Ovary (tissue), 9 donors: Measurements from ENCODE around the gene S100A2. TPM values are rescaled to one million over a fixed set of nuclear protein-coding genes. Genes with fewer than 3 reads are reported as not detected.
"Not testable (repeated sequence)": the region's sequence is repeated elsewhere in the genome, so short reads cannot be mapped to it uniquely, and the experiment has no call there.

Source experiments
- DNase-seq, 5 donors: peaks; one replicate each; pipeline ENCODE4 v3.0.0-alpha.2; 2019 to 2020
- H3K27ac ChIP-seq, 2 donors: fragments of 200-600 bp; one replicate each; pipeline versions ENCODE4 v1.5.1 to v1.8.0; 2019 to 2022
- H3K27me3 ChIP-seq: fragments of 200-600 bp; one replicate; pipeline ENCODE4 v1.8.0; 2022
- H3K36me3 ChIP-seq: fragments of 200-600 bp; sonication (generic); one replicate; pipeline ENCODE4 v1.5.1; 2019
- H3K4me1 ChIP-seq: one replicate; pipeline ENCODE4 v1.8.1; 2013; ENCODE audit warnings: mild to moderate bottlenecking, moderate library complexity; ENCODE audit not compliant: insufficient read depth
- H3K4me3 ChIP-seq: fragments of 200-600 bp; sonication (generic); one replicate; pipeline ENCODE4 v1.5.1; 2017
- H3K9me3 ChIP-seq, 2 donors: fragments of 200-600 bp in 1 of 2; sonication (generic) in 1 of 2; one replicate each; pipeline versions ENCODE4 v1.5.1 to v1.8.1; 2013 to 2019; ENCODE audit warnings: mild to moderate bottlenecking in 1 of 2, moderate library complexity in 1 of 2
- CTCF ChIP-seq, 3 donors: fragments of 450-650 bp in 2 of 3; fragments of 200-600 bp in 1 of 3; IDR thresholded peaks; one replicate each; pipeline versions ENCODE4 v1.5.1 to v1.8.0; 2016 to 2022; ENCODE audit warnings: antibody characterized with exemption in 3 of 3, mild to moderate bottlenecking in 1 of 3
- EP300 ChIP-seq: sonication (generic); formaldehyde crosslinking; IDR thresholded peaks from one replicate; pipeline ENCODE4 v1.6.1; 2017; ENCODE audit warnings: antibody characterized with exemption
- POLR2A ChIP-seq: fragments of 450-650 bp; IDR thresholded peaks from one replicate; pipeline ENCODE4 v1.6.1; 2017; ENCODE audit warnings: antibody characterized with exemption, mild to moderate bottlenecking, moderate library complexity
- WGBS, 3 donors: extraction: QIAGEN DNeasy Blood & Tissue Kit in 1 of 3; methylation state at CpG; one replicate each; pipeline versions ENCODE4 v1.1.5 to v1.1.7; 2013 to 2017; 5-methylcytosine and 5-hydroxymethylcytosine counted together
- intact Hi-C, 4 donors: fragments of 100-400 bp; cut with DNase I; formaldehyde crosslinking; loops; one replicate each; pipeline versions ENCODE4 v1.11.0 to v1.15.1; 2022 to 2023
- polyA plus RNA-seq, 2 donors: library from polyadenylated mRNA; stranded (reverse); fragments of 200-250 nt in 1 of 2; fragments of 350-450 nt in 1 of 2; fragmentation: Illumina TruSeq in 1 of 2; extraction: RNeasy Lipid Tissue Mini Kit (QIAGEN cat#74804) in 1 of 2; gene quantifications; one replicate each; pipeline ENCODE4 v1.2.3, GENCODE V29; 2013 to 2014
- total RNA-seq, 7 donors: library from RNA; depleted of rRNA in 2 of 7; stranded (reverse); fragments of >200 nt in 2 of 7; fragmentation: NEBNext Ultra II Directional in 3 of 7; extraction: Animal tissue kit (Norgen Biotek cat#: 25700) in 3 of 7; gene quantifications; one replicate each; pipeline versions ENCODE4 v1.1.0 to v1.2.4, GENCODE V29; 2016 to 2023
- donor health status: DM: no; HTN: no; CAD: no; lungs with moderate emphysema.
- donor health status: DM: no; HTN: no; CAD: no.
- donor health status: Bipolar disorder and iron deficiency.
- donor health status: DM: yes; HTN: yes; CAD: no.
- donor health status: DM: no; HTN: no; CAD: no.
- donor health status: DM: yes; HTN: yes; CAD: no.

The S100A2 gene
- total and polyA plus RNA-seq, 9 donors, result 0.61 to 4.0 (median 1.8) TPM; not detected in 2

- H3K27ac ChIP-seq, result no peak overlapping the region
- no peak for DNase-seq
- intact Hi-C loops, result loop anchor here in 2 of 4 donors (5.0 to 10.0 kb wide), 3 partner anchors 47 to 197 kb away; partner anchors contain the start of genes ILF2 (in 1 of the 2), S100A1 (in 1 of the 2), S100A13 (in 1 of the 2) and SLC27A3 (in 1 of the 2)
- no peaks in the 10 kb centered on the region for H3K36me3 ChIP-seq
- 83 to 88% (median 84%) methylated on average over 9 of the region's 9 CpGs for WGBS, 3 donors
- no peaks in the 10 kb centered on the region for H3K9me3 ChIP-seq
- H3K4me1 ChIP-seq, result peaks cover 2% of the 10 kb centered on the region
- no peaks in the 10 kb centered on the region for H3K27me3 ChIP-seq
- H3K4me3 ChIP-seq, result no peak overlapping the region
- TF ChIP-seq POLR2A (no peak), CTCF (IDR thresholded peaks at IDR 0.05) (no peak), EP300 (no peak)
Observed at GRCh38 chr1:153577624-153578051, 12.0 kb upstream of the S100A2 start.

GRCh38 chr1:153577138-153577537 lies 11.5 kb upstream of the S100A2 start:
- 83 to 91% (median 85%) methylated on average over 4 of the region's 4 CpGs for WGBS, 3 donors
- intact Hi-C loops, result loop anchor here in 2 of 4 donors (5.0 to 10.0 kb wide), 3 partner anchors 48 to 198 kb away; partner anchors contain the start of genes ILF2 (in 1 of the 2), S100A1 (in 1 of the 2), S100A13 (in 1 of the 2) and SLC27A3 (in 1 of the 2)

GRCh38 chr1:153575497-153575896 lies 9.9 kb upstream of the S100A2 start:
- H3K36me3 ChIP-seq, DNase-seq, H3K27me3 ChIP-seq, H3K27ac ChIP-seq, H3K9me3 ChIP-seq, H3K4me1 ChIP-seq, H3K4me3 ChIP-seq: not testable (repeated sequence)
- 87 to 89% (median 88%) methylated on average over 10 of the region's 10 CpGs for WGBS, 3 donors
- intact Hi-C loops, result loop anchor here in 2 of 4 donors (5.0 to 10.0 kb wide), 3 partner anchors 49 to 199 kb away; partner anchors contain the start of genes ILF2 (in 1 of the 2), S100A1 (in 1 of the 2), S100A13 (in 1 of the 2) and SLC27A3 (in 1 of the 2)

More at GRCh38 chr1:153577138-153577537, 11.5 kb upstream of the S100A2 start:
- no peak for DNase-seq
- Histone ChIP-seq H3K36me3 (no peaks in the 10 kb centered on the region), H3K27ac (no peak overlapping the region), H3K4me1 (peaks cover 2% of the 10 kb centered on the region), H3K27me3 (no peaks in the 10 kb centered on the region), H3K9me3 (no peaks in the 10 kb centered on the region), H3K4me3 (no peak overlapping the region)
- TF ChIP-seq POLR2A (no peak), EP300 (no peak), CTCF (IDR thresholded peaks at IDR 0.05) (no peak)

GRCh38 chr1:153575081-153575491 lies 9.4 kb upstream of the S100A2 start:
- DNase-seq, result not testable (repeated sequence)
- intact Hi-C loops, result loop anchor here in 2 of 4 donors (5.0 to 10.0 kb wide), 3 partner anchors 50 to 200 kb away; partner anchors contain the start of genes ILF2 (in 1 of the 2), S100A1 (in 1 of the 2), S100A13 (in 1 of the 2) and SLC27A3 (in 1 of the 2)

GRCh38 chr1:153573351-153573750 lies 7.7 kb upstream of the S100A2 start:
- no peaks in the 10 kb centered on the region for H3K9me3 ChIP-seq
- TF ChIP-seq EP300, result no peak
- TF ChIP-seq CTCF (IDR thresholded peaks at IDR 0.05), result no peak
- no peak for TF ChIP-seq POLR2A
- DNase-seq, result no peak

More at GRCh38 chr1:153575081-153575491, 9.4 kb upstream of the S100A2 start:
- H3K27ac ChIP-seq, H3K4me3 ChIP-seq, H3K27me3 ChIP-seq, H3K4me1 ChIP-seq, H3K36me3 ChIP-seq, H3K9me3 ChIP-seq: not testable (repeated sequence)
- WGBS, 3 donors, result 91 to 93% (median 93%) methylated on average over 17 to 35 of the region's 35 CpGs

More at GRCh38 chr1:153573351-153573750, 7.7 kb upstream of the S100A2 start:
- H3K4me1 ChIP-seq, result peaks cover 2% of the 10 kb centered on the region
- no peak overlapping the region for H3K4me3 ChIP-seq
- H3K27ac ChIP-seq, result no peak overlapping the region
- no peaks in the 10 kb centered on the region for H3K36me3 ChIP-seq
- H3K27me3 ChIP-seq, result no peaks in the 10 kb centered on the region
- intact Hi-C loops, result loop anchor here in 2 of 4 donors (10.0 kb wide), 2 partner anchors 51 to 201 kb away; partner anchors contain the start of genes S100A1 (in 1 of the 2), S100A13 (in 1 of the 2) and SLC27A3 (in 1 of the 2)
- 68 to 83% (median 75%) methylated on average over 3 of the region's 3 CpGs for WGBS, 3 donors
